SKM-1 (cell line): ENCODE results near the gene SDHA.

Source experiments
- DNase-seq: peaks from one replicate; lab custom pipeline; 2025; ENCODE audit not compliant: unreplicated experiment; lab: John Stamatoyannopoulos, UW

SDHA gene

GRCh38 chr5:217494-218456, at the start of gene SDHA, which contains the start of gene CCDC127:
TSS of gene SDHA (plus strand) at chr5:218320. CDS start at chr5:218356, 36 bp downstream.
TSS of gene CCDC127 (minus strand) at chr5:218153. CDS start at chr5:216849, 1,304 bp downstream.
- DNase-seq, result peak; percentile 82

GRCh38 chr5:169071-169727, 48.9 kb upstream of the SDHA start:
- no peak for DNase-seq

GRCh38 chr5:169728-170094, 48.4 kb upstream of the SDHA start:
- DNase-seq, result no peak

GRCh38 chr5:170971-171800, 46.9 kb upstream of the SDHA start:
- no peak for DNase-seq

GRCh38 chr5:171801-172331, 46.3 kb upstream of the SDHA start:
- DNase-seq, result no peak

- DNase-seq, result no peak
Observed at GRCh38 chr5:172421-172820, 45.7 kb upstream of the SDHA start.

- DNase-seq, result no peak
Observed at GRCh38 chr5:172841-173251, 45.3 kb upstream of the SDHA start.

- DNase-seq, result no peak
Observed at GRCh38 chr5:173392-174290, 44.5 kb upstream of the SDHA start.

GRCh38 chr5:174291-174600, 43.9 kb upstream of the SDHA start:
- no peak for DNase-seq

- DNase-seq, result no peak
Observed at GRCh38 chr5:174876-175465, 43.1 kb upstream of the SDHA start.

- no peak for DNase-seq
Observed at GRCh38 chr5:176296-176823, 41.8 kb upstream of the SDHA start.

GRCh38 chr5:178110-178509, 40.0 kb upstream of the SDHA start:
- DNase-seq, result no peak

- no peak for DNase-seq
Observed at GRCh38 chr5:179401-179800, 38.7 kb upstream of the SDHA start.

GRCh38 chr5:180286-180918, 37.7 kb upstream of the SDHA start:
- DNase-seq, result no peak

- no peak for DNase-seq
Observed at GRCh38 chr5:181160-181559, 37.0 kb upstream of the SDHA start.

GRCh38 chr5:181566-181965, 36.6 kb upstream of the SDHA start:
- DNase-seq, result no peak

- DNase-seq, result no peak
Observed at GRCh38 chr5:182126-182525, 36.0 kb upstream of the SDHA start.

GRCh38 chr5:184471-184870, 33.6 kb upstream of the SDHA start:
- no peak for DNase-seq
